Neuronal stem cell (in vitro differentiated cells): ENCODE measurements around the gene GLIS2.

Experiments
- DNase-seq: peaks from one replicate; pipeline ENCODE4 v3.0.0-alpha.2; 2013; ENCODE audit warnings: low spot score
- H2AFZ ChIP-seq: one replicate; pipeline ENCODE4 v1.6.1; 2013; ENCODE audit warnings: mild to moderate bottlenecking, low read length, inconsistent platforms
- H2AK5ac ChIP-seq: 2 replicates; pipeline ENCODE4 v1.6.1; 2013; ENCODE audit warnings: low read depth, mild to moderate bottlenecking, inconsistent platforms, low read length, moderate library complexity, mixed read lengths
- H2BK120ac ChIP-seq: 2 replicates; pipeline ENCODE4 v1.6.1; 2013; ENCODE audit warnings: low read depth, mild to moderate bottlenecking, inconsistent platforms, low read length, moderate library complexity, mixed read lengths
- H2BK12ac ChIP-seq: one replicate; pipeline ENCODE4 v1.6.1; 2013; ENCODE audit warnings: low read length, inconsistent platforms
- H2BK15ac ChIP-seq: 2 replicates; pipeline ENCODE4 v1.6.1; 2013; ENCODE audit warnings: mild to moderate bottlenecking, low read length, inconsistent platforms, mixed read lengths
- H2BK5ac ChIP-seq: one replicate; pipeline ENCODE4 v1.6.1; 2013; ENCODE audit warnings: inconsistent platforms, mild to moderate bottlenecking, low read length, moderate library complexity
- H3K14ac ChIP-seq: one replicate; pipeline ENCODE4 v1.6.1; 2013; ENCODE audit warnings: low read length, inconsistent platforms
- H3K18ac ChIP-seq: 2 replicates; pipeline ENCODE4 v1.6.1; 2013; ENCODE audit warnings: low read length, inconsistent platforms
- H3K23ac ChIP-seq: 2 replicates; pipeline ENCODE4 v1.6.1; 2013; ENCODE audit warnings: low read depth, mild to moderate bottlenecking, mixed read lengths, low read length, inconsistent platforms; ENCODE audit not compliant: poor library complexity
- H3K27ac ChIP-seq: replicated peaks from 3 replicates; pipeline ENCODE4 v1.5.1; 2013; ENCODE audit warnings: low read length, inconsistent platforms
- H3K27me3 ChIP-seq, 3 experiments: 2 replicates each; pipeline ENCODE4 v1.6.1; 2013; ENCODE audit warnings: low read length in 3 of 3, mild to moderate bottlenecking in 2 of 3, inconsistent platforms in 1 of 3, low read depth in 1 of 3, mixed read lengths in 1 of 3, moderate library complexity in 1 of 3; ENCODE audit not compliant: control insufficient read depth in 3 of 3, insufficient read depth in 3 of 3
- H3K36me3 ChIP-seq, 2 donors: replicated peaks in 1 of 2; 2 replicates each; pipeline ENCODE4 v1.6.1; 2013; ENCODE audit warnings: low read length in 2 of 2; ENCODE audit not compliant: control insufficient read depth in 2 of 2, insufficient read depth in 2 of 2
- H3K4ac ChIP-seq: 2 replicates; pipeline ENCODE4 v1.6.1; 2013; ENCODE audit warnings: inconsistent platforms, mild to moderate bottlenecking, low read length, moderate library complexity
- H3K4me1 ChIP-seq, 2 donors: 1 replicate in 1 of 2; 2 replicates in 1 of 2; pipeline ENCODE4 v1.6.1; 2013; ENCODE audit warnings: low read length in 2 of 2, low read depth in 1 of 2; ENCODE audit not compliant: control insufficient read depth in 2 of 2, insufficient read depth in 1 of 2
- H3K4me2 ChIP-seq: one replicate; pipeline ENCODE4 v1.6.1; 2013; ENCODE audit warnings: mild to moderate bottlenecking, low read length, inconsistent platforms; ENCODE audit not compliant: insufficient read depth, poor library complexity, severe bottlenecking
- H3K4me3 ChIP-seq, 2 donors: 2 replicates each; pipeline ENCODE4 v1.5.1; 2013; ENCODE audit warnings: low read length in 2 of 2, mild to moderate bottlenecking in 2 of 2, inconsistent platforms in 1 of 2, moderate library complexity in 1 of 2
- H3K79me1 ChIP-seq: one replicate; pipeline ENCODE4 v1.6.1; 2013; ENCODE audit warnings: low read depth, mild to moderate bottlenecking, inconsistent platforms, low read length, moderate library complexity
- H3K9ac ChIP-seq: one replicate; pipeline ENCODE4 v1.6.1; 2013; ENCODE audit warnings: mild to moderate bottlenecking, low read depth, low read length, inconsistent platforms; ENCODE audit not compliant: poor library complexity
- H3K9me3 ChIP-seq, 2 donors: replicated peaks in 1 of 2; 2 replicates each; pipeline versions ENCODE3 to v1.6.1; 2013; ENCODE audit warnings: low read length in 2 of 2, mild to moderate bottlenecking in 2 of 2, inconsistent platforms in 1 of 2, low read depth in 1 of 2, mixed read lengths in 1 of 2, moderate library complexity in 1 of 2; ENCODE audit not compliant: control insufficient read depth in 2 of 2, insufficient read depth in 1 of 2
- H4K8ac ChIP-seq: one replicate; pipeline ENCODE4 v1.6.1; 2013; ENCODE audit warnings: low read depth, mild to moderate bottlenecking, inconsistent platforms, low read length, moderate library complexity
- H4K91ac ChIP-seq: one replicate; pipeline ENCODE4 v1.6.1; 2013; ENCODE audit warnings: low read length, low read depth, mild to moderate bottlenecking, inconsistent platforms; ENCODE audit not compliant: poor library complexity
- WGBS, 2 donors: extraction: QIAGEN DNeasy Blood & Tissue Kit; methylation state at CpG; one replicate each; pipeline ENCODE4 v1.1.7; 2013; ENCODE audit warnings: missing lambda C conversion rate in 2 of 2, mixed read lengths in 1 of 2; ENCODE audit not compliant: insufficient read length in 2 of 2, insufficient replicate concordance in 1 of 2; ENCODE audit errors: extremely low coverage in 2 of 2; 5-methylcytosine and 5-hydroxymethylcytosine counted together

The GLIS2 gene

DNA sequence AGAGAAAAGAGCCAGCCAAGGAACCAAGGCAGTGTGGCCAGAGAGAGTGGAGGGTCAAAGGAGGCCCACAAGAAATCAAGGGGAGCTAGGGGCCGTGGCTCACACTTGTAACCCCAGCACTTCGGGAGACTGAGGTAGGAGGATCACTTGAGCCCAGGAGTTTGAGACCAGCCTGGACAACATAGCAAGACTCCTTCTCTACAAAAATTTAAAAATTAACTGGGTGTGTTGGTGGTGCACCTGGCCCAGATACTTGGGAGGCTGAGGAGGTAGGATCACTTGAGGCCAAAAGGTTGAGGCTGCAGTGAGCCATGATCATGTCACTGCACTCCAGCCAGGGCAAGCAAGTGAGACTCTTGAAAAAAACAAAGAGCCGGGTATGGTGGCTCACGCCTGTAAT is 24.2 kb upstream of the GLIS2 start:
- Histone ChIP-seq H3K4me3 (no peak overlapping the region), H3K4me2 (no peak overlapping the region), H3K4me1 (peaks cover 16 to 18% of the 10 kb centered on the region in 2 donors), H3K9ac (no peak overlapping the region), H2BK120ac (no peak overlapping the region), H3K36me3 (no peaks in the 10 kb centered on the region), H2BK5ac (no peak overlapping the region), H4K91ac (no peak overlapping the region), H4K8ac (no peak overlapping the region), H3K14ac (no peak overlapping the region), H3K27me3 (no peaks in the 10 kb centered on the region), H3K18ac (no peak overlapping the region), H3K27ac (no peak overlapping the region), H2BK12ac (no peak overlapping the region), H3K9me3 (no peaks in the 10 kb centered on the region), H3K23ac (no peak overlapping the region), H3K4ac (no peak overlapping the region), H3K79me1 (no peaks in the 10 kb centered on the region), H2AK5ac (no peak overlapping the region), H2BK15ac (no peak overlapping the region), H2AFZ (no peak overlapping the region)
- no CpG with 5 or more reads among the region's 4 CpGs for whole genome bisulfite sequencing, 2 donors
- DNase-seq, result no peak

DNA sequence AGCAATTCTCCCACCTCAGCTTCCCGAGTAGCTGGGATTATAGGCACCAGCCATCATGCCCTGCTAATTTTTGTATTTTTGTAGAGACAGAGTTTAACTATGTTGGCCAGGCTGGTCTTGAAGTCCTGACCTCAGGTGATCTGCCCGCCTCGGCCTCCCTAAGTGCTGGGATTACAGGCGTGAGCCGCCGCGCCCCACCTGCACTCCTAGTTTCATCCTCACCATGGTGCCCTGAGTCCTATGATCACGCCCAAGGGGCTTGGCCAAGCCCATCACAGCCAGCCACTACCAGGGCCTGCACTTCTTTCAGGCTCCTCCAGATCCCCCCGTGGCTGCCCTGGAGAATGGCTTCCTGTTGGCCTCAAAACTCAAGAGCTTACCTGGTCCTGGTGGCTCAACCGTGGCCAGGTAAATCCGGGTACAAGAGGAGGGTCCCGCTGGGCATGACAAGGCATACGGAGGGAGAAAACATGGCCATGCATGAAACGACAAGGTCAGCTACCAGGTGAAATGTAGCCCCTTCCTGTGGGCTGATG is 22.6 kb upstream of the GLIS2 start:
- H2AK5ac ChIP-seq, result peak overlapping the region; percentile 71
- H3K36me3 ChIP-seq, result no peaks in the 10 kb centered on the region
- DNase-seq, result no peak
- H2BK5ac ChIP-seq, result peak overlapping the region; percentile 3
- WGBS, 2 donors, result no CpG with 5 or more reads among the region's 14 CpGs
- no peak overlapping the region for H3K23ac ChIP-seq
- H3K4ac ChIP-seq, result no peak overlapping the region
- H3K18ac ChIP-seq, result peak overlapping the region; percentile 93
- H3K4me3 ChIP-seq, result peak overlapping the region in 1 of 2 donors; percentile 31
- H2AFZ ChIP-seq, result peak overlapping the region; percentile 86
- H4K8ac ChIP-seq, result no peak overlapping the region
- no peak overlapping the region for H2BK120ac ChIP-seq
- H2BK12ac ChIP-seq, result peak overlapping the region; percentile 2
- peak overlapping the region; percentile 53 for H3K9ac ChIP-seq
- no peak overlapping the region for H2BK15ac ChIP-seq
- H3K27ac ChIP-seq, result no peak overlapping the region
- H4K91ac ChIP-seq, result no peak overlapping the region
- H3K4me1 ChIP-seq, result peaks cover 18 to 19% of the 10 kb centered on the region in 2 donors
- no peak overlapping the region for H3K14ac ChIP-seq
- H3K27me3 ChIP-seq, result no peaks in the 10 kb centered on the region
- H3K4me2 ChIP-seq, result no peak overlapping the region
- H3K79me1 ChIP-seq, result no peaks in the 10 kb centered on the region
- H3K9me3 ChIP-seq, result no peaks in the 10 kb centered on the region

DNA sequence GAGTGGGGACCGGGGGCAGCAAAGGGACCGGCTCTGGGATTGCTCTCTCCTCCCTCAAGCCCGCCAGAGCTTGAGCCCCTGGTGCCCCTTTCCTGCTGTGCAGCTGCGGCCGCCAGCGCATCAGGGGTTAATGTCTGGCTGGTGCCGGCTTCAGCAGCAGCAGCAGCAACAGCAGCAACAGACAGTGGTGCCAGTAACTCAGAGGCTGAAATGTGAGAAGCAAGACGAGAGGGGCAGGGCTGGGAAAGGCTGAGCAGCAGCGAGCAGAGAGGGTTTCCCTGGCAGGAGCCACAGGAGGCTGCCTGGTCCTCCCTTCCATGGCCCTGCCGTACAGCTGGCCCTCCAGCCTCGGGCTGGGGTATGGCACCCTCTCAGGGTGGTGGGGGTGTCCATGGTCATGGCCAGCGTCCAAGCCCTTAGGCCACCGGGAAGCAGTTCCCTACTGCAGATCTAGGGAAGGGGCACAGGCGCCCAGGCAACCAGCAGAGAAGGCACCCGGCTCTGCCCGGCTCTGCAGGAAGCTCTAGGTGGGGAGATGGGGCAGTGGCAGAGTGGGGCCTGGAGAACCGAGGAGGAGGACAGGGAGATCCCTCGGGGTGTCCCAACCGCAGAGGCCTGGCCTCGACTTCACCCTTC is 21.9 kb upstream of the GLIS2 start:
- H3K36me3 ChIP-seq, result no peaks in the 10 kb centered on the region
- peak overlapping the region; percentile 96 for H2BK15ac ChIP-seq
- H3K9ac ChIP-seq, result peak overlapping the region; percentile 86
- no peak for DNase-seq
- peak overlapping the region; percentile 24 for H2BK5ac ChIP-seq
- peak overlapping the region; percentile 44 for H3K23ac ChIP-seq
- H3K4me1 ChIP-seq, result peaks cover 20% of the 10 kb centered on the region in 2 donors
- no CpG with 5 or more reads among the region's 20 CpGs for WGBS, 2 donors
- H3K4ac ChIP-seq, result no peak overlapping the region
- H3K27ac ChIP-seq, result peak overlapping the region; percentile 65
- peak overlapping the region; percentile 60 for H3K4me2 ChIP-seq
- peak overlapping the region; percentile 94 for H2AK5ac ChIP-seq
- H3K27me3 ChIP-seq, result no peaks in the 10 kb centered on the region
- peak overlapping the region; percentile 86 for H2BK12ac ChIP-seq
- H3K14ac ChIP-seq, result peak overlapping the region; percentile 17
- H2BK120ac ChIP-seq, result peak overlapping the region; percentile 96
- peak overlapping the region; percentile 86 for H2AFZ ChIP-seq
- peak overlapping the region; percentile 97 for H3K18ac ChIP-seq
- no peak overlapping the region for H4K8ac ChIP-seq
- peak overlapping the region; percentile 95 for H4K91ac ChIP-seq
- no peaks in the 10 kb centered on the region for H3K79me1 ChIP-seq
- peak overlapping the region in 1 of 2 donors; percentile 31 for H3K4me3 ChIP-seq
- no peaks in the 10 kb centered on the region for H3K9me3 ChIP-seq

- Histone ChIP-seq H2BK12ac (no peak overlapping the region), H2BK5ac (no peak overlapping the region), H2BK120ac (no peak overlapping the region), H3K4me3 (no peak overlapping the region), H3K9me3 (no peaks in the 10 kb centered on the region), H3K36me3 (no peaks in the 10 kb centered on the region), H2BK15ac (no peak overlapping the region), H4K91ac (no peak overlapping the region), H4K8ac (no peak overlapping the region), H3K18ac (no peak overlapping the region), H3K23ac (no peak overlapping the region), H3K27me3 (no peaks in the 10 kb centered on the region), H3K27ac (no peak overlapping the region), H2AK5ac (no peak overlapping the region), H3K79me1 (no peaks in the 10 kb centered on the region), H3K9ac (no peak overlapping the region), H2AFZ (no peak overlapping the region), H3K4me1 (peaks cover 21 to 25% of the 10 kb centered on the region in 2 donors), H3K4me2 (no peak overlapping the region), H3K4ac (no peak overlapping the region), H3K14ac (no peak overlapping the region)
- no CpG with 5 or more reads among the region's 6 CpGs for WGBS, 2 donors
- DNase-seq, result no peak
Measured at GRCh38 chr16:4295581-4295980, 20.3 kb upstream of the GLIS2 start.
